Sigmoid colon (tissue), 4 donors: Measurements from ENCODE around the gene WT1.

Source experiments
- EP300 ChIP-seq, 4 donors: sonication (generic); formaldehyde crosslinking; IDR thresholded peaks; one replicate each; pipeline ENCODE4 v1.6.1; 2017; ENCODE audit warnings: antibody characterized with exemption in 4 of 4
- POLR2A ChIP-seq, 2 donors: fragments of 450-650 bp; IDR thresholded peaks; one replicate each; pipeline ENCODE4 v1.6.1; 2016; ENCODE audit warnings: antibody characterized with exemption in 2 of 2, mild to moderate bottlenecking in 2 of 2, moderate library complexity in 2 of 2
- POLR2AphosphoS5 ChIP-seq, 4 donors: sonication (generic); formaldehyde crosslinking; IDR thresholded peaks; one replicate each; pipeline ENCODE4 v1.6.1; 2017; ENCODE audit warnings: antibody characterized with exemption in 4 of 4
- TF ChIP-seq, protein P1 (sequence below), 4 experiments: fragments of 450-650 bp in 3 of 4; fragments of 200-600 bp in 1 of 4; IDR thresholded peaks; one replicate each; pipeline ENCODE4 v1.5.1; 2016 to 2019; ENCODE audit warnings: antibody characterized with exemption in 4 of 4, mild to moderate bottlenecking in 3 of 4, moderate library complexity in 2 of 4

DNA sequence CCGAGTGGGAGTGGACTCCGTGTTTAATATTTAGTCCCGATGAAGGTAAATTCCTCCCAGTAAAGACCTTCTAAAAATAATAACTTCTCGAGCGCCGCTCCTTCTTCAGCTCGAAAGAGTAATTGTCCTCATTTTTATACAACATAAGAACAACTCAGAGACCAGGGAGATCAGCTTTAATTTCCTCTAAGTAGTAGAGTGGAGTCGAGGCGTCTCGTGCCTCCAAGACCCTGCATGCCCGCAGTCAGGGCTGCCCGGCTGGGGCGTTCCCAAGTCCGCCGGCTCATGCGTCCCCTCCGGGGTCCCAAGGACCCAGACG lies 7.8 kb downstream of the WT1 start:
- TF ChIP-seq POLR2AphosphoS5 (IDR thresholded peaks at IDR 0.05) = no peak
- TF ChIP-seq, protein P1, sequence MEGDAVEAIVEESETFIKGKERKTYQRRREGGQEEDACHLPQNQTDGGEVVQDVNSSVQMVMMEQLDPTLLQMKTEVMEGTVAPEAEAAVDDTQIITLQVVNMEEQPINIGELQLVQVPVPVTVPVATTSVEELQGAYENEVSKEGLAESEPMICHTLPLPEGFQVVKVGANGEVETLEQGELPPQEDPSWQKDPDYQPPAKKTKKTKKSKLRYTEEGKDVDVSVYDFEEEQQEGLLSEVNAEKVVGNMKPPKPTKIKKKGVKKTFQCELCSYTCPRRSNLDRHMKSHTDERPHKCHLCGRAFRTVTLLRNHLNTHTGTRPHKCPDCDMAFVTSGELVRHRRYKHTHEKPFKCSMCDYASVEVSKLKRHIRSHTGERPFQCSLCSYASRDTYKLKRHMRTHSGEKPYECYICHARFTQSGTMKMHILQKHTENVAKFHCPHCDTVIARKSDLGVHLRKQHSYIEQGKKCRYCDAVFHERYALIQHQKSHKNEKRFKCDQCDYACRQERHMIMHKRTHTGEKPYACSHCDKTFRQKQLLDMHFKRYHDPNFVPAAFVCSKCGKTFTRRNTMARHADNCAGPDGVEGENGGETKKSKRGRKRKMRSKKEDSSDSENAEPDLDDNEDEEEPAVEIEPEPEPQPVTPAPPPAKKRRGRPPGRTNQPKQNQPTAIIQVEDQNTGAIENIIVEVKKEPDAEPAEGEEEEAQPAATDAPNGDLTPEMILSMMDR (IDR thresholded peaks at IDR 0.05) = no peak
- TF ChIP-seq POLR2A (IDR thresholded peaks at IDR 0.05) = no peak
- TF ChIP-seq EP300 (IDR thresholded peaks at IDR 0.05) = no peak
